ENCODE results near the gene BMP6.
"Not testable (repeated sequence)": the region's sequence is repeated elsewhere in the genome, so short reads cannot be mapped to it uniquely, and the experiment has no call there.

BMP6 gene

GRCh38 chr6:7809346-7809745 lies 83.4 kb downstream of the BMP6 start:
- no peak for TF ChIP-seq CTCF (IDR thresholded peaks at IDR 0.05; ENCODE audit: control insufficient read depth, insufficient read depth, low read depth, low read length, missing control alignments)
- no peak overlapping the region for H3K4me3 ChIP-seq (ENCODE audit: control insufficient read depth, low read depth, low read length)
- no peak for DNase-seq (ENCODE audit: low read depth)

DNA sequence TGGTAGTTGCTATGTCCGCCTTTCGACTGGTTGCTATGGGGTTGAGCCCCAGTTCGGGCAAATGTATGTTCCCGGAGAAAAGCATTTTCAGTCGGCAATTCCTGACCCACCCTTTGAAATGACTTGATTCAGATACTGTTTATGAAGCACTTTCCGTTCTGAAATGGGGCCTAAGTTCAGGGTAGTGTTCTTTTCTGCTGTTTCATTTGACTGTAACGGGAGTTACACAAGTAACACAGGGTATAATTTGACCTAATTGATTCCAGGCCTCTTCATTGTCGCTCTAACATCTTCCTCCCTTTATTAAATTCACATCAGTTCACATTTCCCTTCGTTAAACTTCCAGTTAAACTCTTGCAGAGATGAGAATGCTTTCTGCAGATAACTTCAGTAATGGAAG lies 85.5 kb downstream of the BMP6 start:
- no peak for TF ChIP-seq CTCF (IDR thresholded peaks at IDR 0.05; ENCODE audit: control insufficient read depth, insufficient read depth, low read depth, low read length, missing control alignments)
- no peak overlapping the region for H3K4me3 ChIP-seq (ENCODE audit: control insufficient read depth, low read depth, low read length)
- DNase-seq (ENCODE audit: low read depth), result no peak

GRCh38 chr6:7812623-7813022 lies 86.7 kb downstream of the BMP6 start:
- H3K4me3 ChIP-seq (ENCODE audit: control insufficient read depth, low read depth, low read length), result no peak overlapping the region
- TF ChIP-seq CTCF (IDR thresholded peaks at IDR 0.05; ENCODE audit: control insufficient read depth, insufficient read depth, low read depth, low read length, missing control alignments), result no peak
- DNase-seq (ENCODE audit: low read depth), result no peak

DNA sequence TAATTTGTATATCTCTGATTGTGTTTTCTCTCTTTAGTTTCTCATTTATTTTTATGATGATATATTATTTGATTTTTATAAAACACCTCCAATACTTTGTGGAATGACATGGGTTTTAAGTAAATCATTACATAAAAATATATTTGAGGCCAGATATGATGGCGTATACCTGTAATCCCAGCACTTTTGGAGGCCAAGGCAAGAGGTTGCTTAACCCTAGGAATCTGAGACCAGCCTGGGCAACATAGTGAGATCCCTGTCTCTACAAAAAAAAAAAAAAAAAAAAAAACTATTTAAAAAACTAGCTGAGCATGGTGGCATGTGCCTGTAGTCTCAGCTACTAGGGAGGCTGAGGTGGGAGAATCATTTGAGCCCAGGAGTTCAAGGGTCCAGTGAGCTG lies 87.3 kb downstream of the BMP6 start:
- no peak for DNase-seq (ENCODE audit: low read depth)
- no peak overlapping the region for H3K4me3 ChIP-seq (ENCODE audit: control insufficient read depth, low read depth, low read length)
- TF ChIP-seq CTCF (IDR thresholded peaks at IDR 0.05; ENCODE audit: control insufficient read depth, insufficient read depth, low read depth, low read length, missing control alignments), result no peak

GRCh38 chr6:7813704-7814103 lies 87.8 kb downstream of the BMP6 start:
- DNase-seq (ENCODE audit: low read depth), result no peak
- TF ChIP-seq CTCF (IDR thresholded peaks at IDR 0.05; ENCODE audit: control insufficient read depth, insufficient read depth, low read depth, low read length, missing control alignments), result no peak
- no peak overlapping the region for H3K4me3 ChIP-seq (ENCODE audit: control insufficient read depth, low read depth, low read length)

GRCh38 chr6:7815716-7816115 lies 89.8 kb downstream of the BMP6 start:
- DNase-seq (ENCODE audit: low read depth), result no peak
- no peak for TF ChIP-seq CTCF (IDR thresholded peaks at IDR 0.05; ENCODE audit: control insufficient read depth, insufficient read depth, low read depth, low read length, missing control alignments)
- no peak overlapping the region for H3K4me3 ChIP-seq (ENCODE audit: control insufficient read depth, low read depth, low read length)

DNA sequence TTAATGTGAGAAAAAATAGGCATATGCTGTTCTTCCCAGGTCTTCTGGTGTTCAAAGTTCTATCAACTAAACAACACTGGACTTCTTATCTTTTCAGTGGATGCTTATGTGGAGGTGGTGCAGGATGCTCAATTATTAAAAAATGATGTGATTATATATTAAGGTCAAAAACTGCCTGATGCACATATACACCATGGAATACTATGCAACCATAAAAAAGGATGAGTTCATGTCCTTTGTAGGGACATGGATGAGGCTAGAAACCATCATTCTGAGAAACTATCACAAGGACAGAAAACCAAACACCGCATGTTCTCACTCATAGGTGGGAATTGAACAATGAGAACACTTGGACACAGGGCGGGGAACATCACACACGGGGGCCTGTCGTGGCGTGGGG lies 91.3 kb downstream of the BMP6 start:
- DNase-seq (ENCODE audit: low read depth); H3K4me3 ChIP-seq (ENCODE audit: control insufficient read depth, low read depth, low read length): not testable (repeated sequence)

Measured in AG09309 (cell line).